Keratinocyte (primary cell): Measurements from ENCODE around the gene SH2B2.

Experiments used
- CTCF ChIP-seq, 3 experiments: IDR thresholded peaks in 1 of 3; conservative IDR thresholded peaks in 1 of 3; optimal IDR thresholded peaks in 1 of 3; 2 replicates in 2 of 3; 3 replicates in 1 of 3; pipeline versions ENCODE3 to v1.5.1; 2011; ENCODE audit warnings: low read length in 3 of 3, mild to moderate bottlenecking in 3 of 3, moderate library complexity in 2 of 3, control low read depth in 1 of 3, inconsistent platforms in 1 of 3; ENCODE audit not compliant: insufficient read depth in 2 of 3; ENCODE audit errors: extremely low read depth in 1 of 3
- EZH2 ChIP-seq: IDR thresholded peaks from one replicate; pipeline ENCODE4 v1.6.1; 2012; ENCODE audit warnings: inconsistent platforms, mild to moderate bottlenecking, low read length, moderate library complexity

GRCh38 chr7:102292813-102293798 is 6.4 kb downstream of the SH2B2 start:
- no peak for TF ChIP-seq EZH2
- TF ChIP-seq CTCF (optimal IDR thresholded peaks at IDR 0.05 in 1 of 3, IDR thresholded peaks at IDR 0.05 in 1 of 3, conservative IDR thresholded peaks at IDR 0.05 in 1 of 3; ENCODE audit: extremely low read depth in 1 of 3, insufficient read depth in 2 of 3, low read length in 3 of 3) = no peak
